NT2/D1 (cell line): ENCODE measurements around the gene KIAA0319L.

Source experiments
- YY1 ChIP-seq: IDR thresholded peaks from 2 replicates; pipeline ENCODE4 v1.6.1; 2011; ENCODE audit not compliant: insufficient read length, insufficient read depth
- ZNF274 ChIP-seq: IDR thresholded peaks from 2 replicates; pipeline ENCODE4 v1.6.1; 2011; ENCODE audit warnings: mild to moderate bottlenecking, low read depth, low read length

- no peak for TF ChIP-seq ZNF274
- TF ChIP-seq YY1: no peak
Measured at GRCh38 chr1:35436078-35436477, 121.1 kb downstream of the KIAA0319L start.
